HepG2 (cell line): ENCODE data around the gene NCOA3. TPM values are rescaled to one million over a fixed set of nuclear protein-coding genes. Genes with fewer than 3 reads are reported as not detected.

Source experiments
- CBFB ChIP-seq: sonication (generic); formaldehyde crosslinking; IDR thresholded peaks from 2 replicates; pipeline ENCODE4 v1.4.0; 2020; ENCODE audit warnings: missing genetic modification reagents
- CENPBD1 ChIP-seq: sonication (generic); formaldehyde crosslinking; IDR thresholded peaks from 2 replicates; pipeline ENCODE4 v1.8.0; 2022; ENCODE audit warnings: missing genetic modification reagents, low read depth, mild to moderate bottlenecking, borderline replicate concordance
- DNMT1 ChIP-seq: sonication (generic); formaldehyde crosslinking; IDR thresholded peaks from 2 replicates; pipeline ENCODE4 v1.5.1; 2020; ENCODE audit warnings: mild to moderate bottlenecking, missing genetic modification reagents
- KLF6 ChIP-seq: IDR thresholded peaks from 2 replicates; pipeline ENCODE4 v1.8.0; 2016; ENCODE audit warnings: missing biosample characterization, missing genetic modification reagents
- SALL1 ChIP-seq: sonication (generic); formaldehyde crosslinking; IDR thresholded peaks from 2 replicates; pipeline ENCODE4 v1.8.0; 2022; ENCODE audit warnings: mild to moderate bottlenecking, missing genetic modification reagents
- SMAD1 ChIP-seq: sonication (generic); formaldehyde crosslinking; IDR thresholded peaks from 2 replicates; pipeline ENCODE4 v1.4.0; 2020; ENCODE audit warnings: missing genetic modification reagents, low read depth, mild to moderate bottlenecking, borderline replicate concordance
- U2AF1 ChIP-seq: fragments of 200-400 bp; formaldehyde crosslinking; optimal IDR thresholded peaks from 2 replicates; pipeline ENCODE3; 2017; ENCODE audit warnings: mild to moderate bottlenecking, low read depth, low read length
- ZBTB1 ChIP-seq: sonication (generic); formaldehyde crosslinking; IDR thresholded peaks from 2 replicates; pipeline ENCODE4 v1.4.0; 2020; ENCODE audit warnings: missing genetic modification reagents, borderline replicate concordance
- ZNF225 ChIP-seq: sonication (generic); formaldehyde crosslinking; IDR thresholded peaks from 2 replicates; pipeline ENCODE4 v1.4.0; 2020; ENCODE audit warnings: mild to moderate bottlenecking, missing genetic modification reagents
- ZNF317 ChIP-seq: sonication (generic); formaldehyde crosslinking; IDR thresholded peaks from 2 replicates; pipeline ENCODE4 v1.5.0; 2020; ENCODE audit warnings: mild to moderate bottlenecking, missing genetic modification reagents
- ZNF468 ChIP-seq: sonication (generic); formaldehyde crosslinking; IDR thresholded peaks from 2 replicates; pipeline ENCODE4 v1.8.0; 2022; ENCODE audit warnings: mild to moderate bottlenecking, moderate library complexity, missing genetic modification reagents
- ZNF687 ChIP-seq: sonication (generic); formaldehyde crosslinking; IDR thresholded peaks from 2 replicates; pipeline ENCODE4 v1.5.1; 2020; ENCODE audit warnings: mild to moderate bottlenecking, missing genetic modification reagents, moderate library complexity
- ZNF839 ChIP-seq: sonication (generic); formaldehyde crosslinking; IDR thresholded peaks from 2 replicates; pipeline ENCODE4 v1.4.0; 2020; ENCODE audit warnings: missing genetic modification reagents, mild to moderate bottlenecking, borderline replicate concordance
- polyA plus RNA-seq, 8 experiments: library from polyadenylated mRNA; depleted of rRNA in 3 of 8; stranded (reverse) in 7 of 8; unstranded in 1 of 8; fragments of >200 nt; fragmentation: Illumina TruSeq in 4 of 8; extraction: Trizol in 4 of 8; gene quantifications; 2 replicates each; pipeline versions ENCODE4 v1.2.1 to v1.2.3, GENCODE V29; 2011 to 2016; ENCODE audit warnings: low read depth in 4 of 8, missing spikeins in 1 of 8, mixed read lengths in 1 of 8; ENCODE audit not compliant: insufficient read depth in 1 of 8
- total RNA-seq, 5 experiments: library from RNA; depleted of rRNA; stranded (reverse); fragments of >200 nt; fragmentation: Illumina TruSeq; extraction: Trizol; gene quantifications; 2 replicates each; pipeline ENCODE4 v1.2.3, GENCODE V29; 2016; ENCODE audit warnings: low read depth in 1 of 5
- TF ChIP-seq, protein P1 (sequence below): sonication (generic); formaldehyde crosslinking; IDR thresholded peaks from 2 replicates; pipeline ENCODE4 v1.8.0; 2022; ENCODE audit warnings: mild to moderate bottlenecking, missing genetic modification reagents, moderate library complexity

NCOA3 gene
- total and polyA plus RNA-seq, 2 of the 13 experiments (the other 11 are each of a cell fraction or from before 2014, with no cell fraction given), result 35.0 to 56.8 TPM

GRCh38 chr20:47465335-47466090 lies 36.2 kb upstream of the NCOA3 start (continued):
- TF ChIP-seq, protein P1, sequence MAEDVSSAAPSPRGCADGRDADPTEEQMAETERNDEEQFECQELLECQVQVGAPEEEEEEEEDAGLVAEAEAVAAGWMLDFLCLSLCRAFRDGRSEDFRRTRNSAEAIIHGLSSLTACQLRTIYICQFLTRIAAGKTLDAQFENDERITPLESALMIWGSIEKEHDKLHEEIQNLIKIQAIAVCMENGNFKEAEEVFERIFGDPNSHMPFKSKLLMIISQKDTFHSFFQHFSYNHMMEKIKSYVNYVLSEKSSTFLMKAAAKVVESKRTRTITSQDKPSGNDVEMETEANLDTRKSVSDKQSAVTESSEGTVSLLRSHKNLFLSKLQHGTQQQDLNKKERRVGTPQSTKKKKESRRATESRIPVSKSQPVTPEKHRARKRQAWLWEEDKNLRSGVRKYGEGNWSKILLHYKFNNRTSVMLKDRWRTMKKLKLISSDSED, result 0 out of 2 replicates have a peak, but pooled peaks have one; percentile 61
- TF ChIP-seq ZNF839 (CRISPR knock-in tag), result 0 out of 2 replicates have a peak, but pooled peaks have one; percentile 58
- peak; percentile 35 for TF ChIP-seq SALL1 (CRISPR knock-in tag)
- TF ChIP-seq SMAD1 (CRISPR knock-in tag), result peak; percentile 64; the same call in 1 of the 2 replicates
- no peak for TF ChIP-seq ZBTB1 (CRISPR knock-in tag)
- peak; percentile 24; the same call in 1 of the 2 replicates for TF ChIP-seq ZNF687
- no peak for TF ChIP-seq DNMT1 (CRISPR knock-in tag)
- no peak for TF ChIP-seq U2AF1
- no peak for TF ChIP-seq CBFB (CRISPR knock-in tag)
- TF ChIP-seq ZNF225 (CRISPR knock-in tag), result peak; percentile 26; the same call in 1 of the 2 replicates
- TF ChIP-seq KLF6 (CRISPR knock-in tag), result no peak
- TF ChIP-seq ZNF317, result no peak
- TF ChIP-seq ZNF468 (CRISPR knock-in tag), result 0 out of 2 replicates have a peak, but pooled peaks have one; percentile 40
- TF ChIP-seq CENPBD1 (CRISPR knock-in tag), result no peak
